ENCODE measurements around the gene PDE7B. TPM values are rescaled to one million over a fixed set of nuclear protein-coding genes. Genes with fewer than 3 reads are reported as not detected.

The PDE7B gene
- total RNA-seq, 1 experiment from 2014 or later = not detected

DNA sequence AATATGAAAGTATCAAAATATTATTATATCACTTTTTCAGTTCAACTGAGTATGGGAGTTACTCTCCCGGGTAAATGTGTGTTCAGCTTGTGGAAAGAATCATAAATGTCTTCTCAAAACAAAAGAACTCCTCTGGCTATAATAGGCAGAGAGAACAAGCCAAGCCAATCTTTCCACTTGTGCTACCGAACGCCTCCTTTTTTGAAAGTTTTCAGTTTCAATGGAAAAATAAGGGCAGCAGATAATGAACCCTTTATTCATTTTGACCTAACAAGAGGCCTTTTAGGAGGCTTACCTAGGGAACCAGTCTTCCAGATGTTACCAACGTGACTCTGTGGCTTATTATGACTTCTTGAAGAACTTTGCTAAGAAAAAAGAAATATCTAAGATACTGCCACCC is 67.5 kb downstream of the PDE7B start:
- no peak overlapping the region for H3K4me3 ChIP-seq (ENCODE audit: low read depth, low read length, poor library complexity, severe bottlenecking)
- TF ChIP-seq EZH2 (IDR thresholded peaks at IDR 0.05; ENCODE audit: borderline replicate concordance, low read depth, low read length, poor library complexity, severe bottlenecking) (no peak), CTCF (conservative IDR thresholded peaks at IDR 0.05; ENCODE audit: low read depth, low read length) (no peak)
- H3K4me1 ChIP-seq (ENCODE audit: insufficient read depth, low read length, poor library complexity, severe bottlenecking) = no peaks in the 10 kb centered on the region
- no peak for DNase-seq (ENCODE audit: low spot score)
- H3K9me3 ChIP-seq (ENCODE audit: low read depth, low read length, poor library complexity, severe bottlenecking) = no peaks in the 10 kb centered on the region
- intact Hi-C loops (cut with micrococcal nuclease; ENCODE audit: unreplicated experiment) = loop anchor here (10.0 kb wide), 1 partner anchor 306 kb away; no protein-coding TSS in a partner anchor
- ChIA-PET POLR2A (ENCODE audit: low non-redundant PET) (no interaction called here), CTCF (no interaction called here)
- no peak overlapping the region for H3K27ac ChIP-seq (ENCODE audit: low read depth, low read length, poor library complexity, severe bottlenecking)
- no peaks in the 10 kb centered on the region for H3K36me3 ChIP-seq (ENCODE audit: insufficient read depth, low read length, poor library complexity, severe bottlenecking)
- H3K27me3 ChIP-seq (replicated peaks; ENCODE audit: insufficient read depth, low read depth, low read length, poor library complexity) = peaks cover 41% of the 10 kb centered on the region
- BruUV-seq (replicated peaks) = no TSS peak

GRCh38 chr6:135920689-135921088 is 69.2 kb downstream of the PDE7B start:
- DNase-seq (ENCODE audit: low spot score) = no peak
- no peak for TF ChIP-seq EZH2 (IDR thresholded peaks at IDR 0.05; ENCODE audit: borderline replicate concordance, low read depth, low read length, poor library complexity, severe bottlenecking)
- no peak for TF ChIP-seq CTCF (conservative IDR thresholded peaks at IDR 0.05; ENCODE audit: low read depth, low read length)
- Histone ChIP-seq H3K9me3 (ENCODE audit: low read depth, low read length, poor library complexity, severe bottlenecking) (no peaks in the 10 kb centered on the region), H3K27me3 (replicated peaks; ENCODE audit: insufficient read depth, low read depth, low read length, poor library complexity) (peaks cover 45% of the 10 kb centered on the region), H3K36me3 (ENCODE audit: insufficient read depth, low read length, poor library complexity, severe bottlenecking) (no peaks in the 10 kb centered on the region), H3K4me3 (ENCODE audit: low read depth, low read length, poor library complexity, severe bottlenecking) (no peak overlapping the region), H3K27ac (ENCODE audit: low read depth, low read length, poor library complexity, severe bottlenecking) (no peak overlapping the region), H3K4me1 (ENCODE audit: insufficient read depth, low read length, poor library complexity, severe bottlenecking) (no peaks in the 10 kb centered on the region)
- CTCF ChIA-PET = no interaction called here
- BruUV-seq (replicated peaks) = no TSS peak
- intact Hi-C loops (cut with micrococcal nuclease; ENCODE audit: unreplicated experiment) = no loop called here
- POLR2A ChIA-PET (ENCODE audit: low non-redundant PET) = no interaction called here

DNA sequence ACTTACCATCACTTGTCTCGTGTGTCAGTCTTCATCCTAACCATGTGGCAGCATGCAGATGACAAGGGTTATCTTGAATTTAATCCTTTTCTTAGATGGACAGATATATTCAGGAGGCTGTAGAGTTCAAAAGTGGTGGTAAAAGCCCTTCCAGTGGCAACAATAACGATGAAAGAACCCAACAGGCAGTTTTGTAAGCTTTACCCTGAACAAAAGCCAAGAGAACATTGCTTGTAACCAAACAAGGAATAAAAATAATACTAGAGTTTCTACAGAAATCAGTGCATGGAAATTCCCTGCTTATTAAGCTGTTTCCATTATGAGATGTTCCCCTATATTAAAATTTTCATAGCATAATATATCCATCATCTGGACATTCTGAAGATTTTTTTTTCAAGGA is 69.7 kb downstream of the PDE7B start:
- intact Hi-C loops (cut with micrococcal nuclease; ENCODE audit: unreplicated experiment) = no loop called here
- H3K27me3 ChIP-seq (replicated peaks; ENCODE audit: insufficient read depth, low read depth, low read length, poor library complexity) = peaks cover 42% of the 10 kb centered on the region
- BruUV-seq (replicated peaks) = no TSS peak
- CTCF ChIA-PET = no interaction called here
- TF ChIP-seq EZH2 (IDR thresholded peaks at IDR 0.05; ENCODE audit: borderline replicate concordance, low read depth, low read length, poor library complexity, severe bottlenecking) = no peak
- no peak for TF ChIP-seq CTCF (conservative IDR thresholded peaks at IDR 0.05; ENCODE audit: low read depth, low read length)
- H3K4me1 ChIP-seq (ENCODE audit: insufficient read depth, low read length, poor library complexity, severe bottlenecking) = no peaks in the 10 kb centered on the region
- no peak overlapping the region for H3K27ac ChIP-seq (ENCODE audit: low read depth, low read length, poor library complexity, severe bottlenecking)
- no peaks in the 10 kb centered on the region for H3K36me3 ChIP-seq (ENCODE audit: insufficient read depth, low read length, poor library complexity, severe bottlenecking)
- POLR2A ChIA-PET (ENCODE audit: low non-redundant PET) = no interaction called here
- H3K4me3 ChIP-seq (ENCODE audit: low read depth, low read length, poor library complexity, severe bottlenecking) = no peak overlapping the region
- H3K9me3 ChIP-seq (ENCODE audit: low read depth, low read length, poor library complexity, severe bottlenecking) = no peaks in the 10 kb centered on the region
- no peak for DNase-seq (ENCODE audit: low spot score)

Data from A673 (cell line).